Trophoblast cell (in vitro differentiated cells and primary cell): ENCODE results near the gene AMOTL2.

Experiments used
- DNase-seq, 2 donors: peaks; one replicate each; pipeline ENCODE4 v3.0.0-alpha.2; 2016
- H2AFZ ChIP-seq: 2 replicates; pipeline ENCODE4 v1.6.1; 2013; ENCODE audit warnings: low read length, moderate library complexity, mild to moderate bottlenecking; ENCODE audit not compliant: insufficient read depth, poor library complexity
- H2AK5ac ChIP-seq: 2 replicates; pipeline ENCODE4 v1.6.1; 2013; ENCODE audit warnings: mild to moderate bottlenecking, low read length
- H2BK120ac ChIP-seq: 2 replicates; pipeline ENCODE4 v1.6.1; 2013; ENCODE audit warnings: low read length, mild to moderate bottlenecking, moderate library complexity; ENCODE audit not compliant: insufficient read depth, poor library complexity
- H2BK12ac ChIP-seq: 2 replicates; pipeline ENCODE4 v1.6.1; 2013; ENCODE audit warnings: mild to moderate bottlenecking, low read length, moderate library complexity
- H2BK5ac ChIP-seq: 2 replicates; pipeline ENCODE4 v1.6.1; 2013; ENCODE audit warnings: low read length, low read depth, moderate library complexity, mild to moderate bottlenecking; ENCODE audit not compliant: poor library complexity
- H3K14ac ChIP-seq: 2 replicates; pipeline ENCODE4 v1.6.1; 2013; ENCODE audit warnings: mild to moderate bottlenecking, low read length
- H3K18ac ChIP-seq: 2 replicates; pipeline ENCODE4 v1.6.1; 2013; ENCODE audit warnings: mild to moderate bottlenecking, low read length
- H3K23ac ChIP-seq: 2 replicates; pipeline ENCODE4 v1.6.1; 2013; ENCODE audit warnings: low read length
- H3K27ac ChIP-seq: 2 replicates; pipeline ENCODE4 v1.5.1; 2013; ENCODE audit warnings: low read depth, mild to moderate bottlenecking, inconsistent platforms, low read length, moderate library complexity
- H3K27me3 ChIP-seq: 2 replicates; pipeline ENCODE4 v1.6.1; 2013; ENCODE audit warnings: inconsistent platforms, mild to moderate bottlenecking, low read length, moderate library complexity; ENCODE audit not compliant: insufficient read depth
- H3K36me3 ChIP-seq, 2 experiments: 1 replicate in 1 of 2; 2 replicates in 1 of 2; pipeline ENCODE4 v1.6.1; 2013; ENCODE audit warnings: low read length in 2 of 2, mild to moderate bottlenecking in 2 of 2, moderate library complexity in 1 of 2; ENCODE audit not compliant: insufficient read depth in 2 of 2, control insufficient read depth in 1 of 2
- H3K4ac ChIP-seq: 2 replicates; pipeline ENCODE4 v1.6.1; 2013; ENCODE audit warnings: low read depth, mild to moderate bottlenecking, low read length, moderate library complexity
- H3K4me1 ChIP-seq, 2 experiments: 1 replicate in 1 of 2; 2 replicates in 1 of 2; pipeline ENCODE4 v1.6.1; 2013; ENCODE audit warnings: low read length in 2 of 2, mild to moderate bottlenecking in 2 of 2, moderate library complexity in 1 of 2; ENCODE audit not compliant: insufficient read depth in 2 of 2, control insufficient read depth in 1 of 2
- H3K4me2 ChIP-seq: 2 replicates; pipeline ENCODE4 v1.6.1; 2013; ENCODE audit warnings: inconsistent platforms, mild to moderate bottlenecking, low read length, moderate library complexity
- H3K4me3 ChIP-seq: 2 replicates; pipeline ENCODE4 v1.5.1; 2013; ENCODE audit warnings: mild to moderate bottlenecking, low read depth, low read length, inconsistent platforms
- H3K79me1 ChIP-seq: one replicate; pipeline ENCODE4 v1.6.1; 2013; ENCODE audit warnings: low read length
- H3K79me2 ChIP-seq: 2 replicates; pipeline ENCODE4 v1.6.1; 2013; ENCODE audit warnings: low read length, mild to moderate bottlenecking; ENCODE audit not compliant: control insufficient read depth, insufficient read depth, poor library complexity
- H3K9ac ChIP-seq: 2 replicates; pipeline ENCODE4 v1.6.1; 2013; ENCODE audit warnings: mild to moderate bottlenecking, low read length
- H3K9me3 ChIP-seq: 2 replicates; pipeline ENCODE4 v1.6.1; 2013; ENCODE audit warnings: low read depth, mild to moderate bottlenecking, control low read depth, inconsistent platforms, low read length; ENCODE audit not compliant: insufficient read depth
- H4K12ac ChIP-seq: 2 replicates; pipeline ENCODE4 v1.6.1; 2013; ENCODE audit warnings: low read depth, mild to moderate bottlenecking, low read length, moderate library complexity
- H4K8ac ChIP-seq: 2 replicates; pipeline ENCODE4 v1.6.1; 2013; ENCODE audit warnings: low read depth, mild to moderate bottlenecking, low read length, moderate library complexity
- H4K91ac ChIP-seq: one replicate; pipeline ENCODE4 v1.6.1; 2013; ENCODE audit warnings: low read depth, mild to moderate bottlenecking, low read length, moderate library complexity
- WGBS: extraction: QIAGEN DNeasy Blood & Tissue Kit; methylation state at CpG from one replicate; pipeline ENCODE4 v1.1.7; 2013; ENCODE audit warnings: missing lambda C conversion rate; ENCODE audit not compliant: insufficient read length, insufficient coverage; ENCODE audit errors: extremely low coverage; 5-methylcytosine and 5-hydroxymethylcytosine counted together

The AMOTL2 gene

DNA sequence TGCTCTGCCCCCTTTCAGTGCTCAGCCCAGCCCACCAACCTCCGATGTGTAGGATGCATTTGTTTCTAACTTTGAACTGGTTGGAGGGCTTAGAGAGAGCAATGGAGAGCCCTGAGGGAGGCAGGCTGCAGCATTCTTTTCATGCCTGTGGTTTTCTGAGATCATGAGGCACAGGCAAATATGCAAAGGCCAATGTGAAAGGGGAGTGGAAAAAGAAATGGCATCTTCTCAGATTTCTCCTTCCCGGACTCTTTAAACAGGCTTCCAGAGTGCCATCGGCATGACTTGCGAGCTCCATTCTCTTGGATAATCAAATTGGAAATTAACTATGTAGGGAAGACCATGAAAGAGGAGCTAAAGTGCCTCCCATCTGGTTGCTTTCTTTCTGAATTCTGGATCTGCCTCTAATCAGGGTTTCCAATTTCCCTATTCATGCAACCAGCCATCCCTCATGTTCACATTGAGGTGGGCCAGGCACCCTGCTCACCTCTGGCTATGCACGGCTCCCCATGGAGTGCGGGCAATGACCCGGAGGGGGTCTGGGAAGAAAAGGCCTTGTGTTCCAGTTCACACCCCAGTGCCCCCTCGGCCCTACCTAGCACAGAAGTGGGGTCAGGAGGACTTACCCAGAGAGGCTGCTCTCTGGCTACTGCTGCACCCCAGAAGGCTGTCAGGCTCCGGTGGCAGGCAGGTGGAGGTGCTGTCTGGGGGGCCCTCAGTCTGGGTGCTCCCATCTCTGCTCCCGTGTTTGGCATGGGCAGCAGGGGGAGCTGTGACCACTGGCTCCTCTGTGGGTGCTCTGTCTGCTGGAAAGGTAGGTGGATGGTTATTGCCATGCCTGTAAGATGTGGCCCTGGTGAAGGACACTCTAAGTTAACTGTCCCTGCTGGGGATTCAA, 16.1 kb downstream of the AMOTL2 start:
- no peak overlapping the region for H3K9ac ChIP-seq
- H3K36me3 ChIP-seq: peaks cover 81 to 86% of the 10 kb centered on the region in 2 experiments
- peak overlapping the region; percentile 78 for H3K4ac ChIP-seq
- peak overlapping the region; percentile 94 for H2BK5ac ChIP-seq
- no peak overlapping the region for H3K4me3 ChIP-seq
- peaks cover 2% of the 10 kb centered on the region for H3K9me3 ChIP-seq
- peaks cover 42 to 60% of the 10 kb centered on the region in 2 experiments for H3K4me1 ChIP-seq
- H3K79me1 ChIP-seq: peaks cover 57% of the 10 kb centered on the region
- H4K8ac ChIP-seq: peak overlapping the region; percentile 91
- peak overlapping the region; percentile 86 for H2BK12ac ChIP-seq
- H2BK120ac ChIP-seq: peak overlapping the region; percentile 96
- peak overlapping the region; percentile 37 for H3K4me2 ChIP-seq
- H3K79me2 ChIP-seq: peaks cover 16% of the 10 kb centered on the region
- H2AK5ac ChIP-seq: peak overlapping the region; percentile 92
- H3K14ac ChIP-seq: peak overlapping the region; percentile 91
- H3K27me3 ChIP-seq: no peaks in the 10 kb centered on the region
- peak; percentile 84 to 91 for DNase-seq
- H4K12ac ChIP-seq: peak overlapping the region; percentile 64
- no CpG with 5 or more reads among the region's 10 CpGs for WGBS
- peak overlapping the region; percentile 99 for H3K27ac ChIP-seq
- peak overlapping the region; percentile 93 for H3K18ac ChIP-seq
- peak overlapping the region; percentile 97 for H4K91ac ChIP-seq
- no peak overlapping the region for H3K23ac ChIP-seq
- peak overlapping the region; percentile 64 for H2AFZ ChIP-seq

DNA sequence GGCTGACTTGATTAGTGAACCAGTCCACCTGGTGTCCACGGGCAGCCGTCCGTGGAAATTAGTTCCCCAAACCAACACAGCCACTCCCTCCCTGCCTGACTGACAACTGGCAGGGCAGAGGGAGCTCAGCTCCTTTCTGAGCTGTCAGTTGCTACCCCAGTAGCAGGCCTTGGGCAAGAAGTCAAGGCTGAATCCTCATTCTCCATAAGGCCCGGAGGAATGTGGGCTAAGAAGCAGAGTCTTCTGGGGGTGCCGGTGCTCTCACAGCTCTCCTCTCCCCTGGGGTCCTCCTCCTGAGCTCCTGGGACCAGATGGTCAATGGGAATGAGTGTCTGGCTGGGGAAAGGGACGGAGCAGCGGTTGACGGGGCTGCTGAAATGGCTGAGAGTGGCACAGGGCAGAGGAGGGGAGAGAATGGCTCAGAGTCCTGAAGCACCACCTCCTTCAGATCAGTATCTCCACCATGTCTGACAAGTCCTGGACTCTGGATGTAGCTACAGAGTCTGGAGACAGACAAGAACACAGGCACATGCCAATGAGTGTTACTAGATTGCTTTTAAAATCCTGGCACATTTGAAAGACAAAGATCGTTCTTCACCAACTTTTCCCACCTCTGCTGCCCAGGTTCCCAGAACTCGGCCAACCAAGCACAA, 16.9 kb downstream of the AMOTL2 start:
- H2AK5ac ChIP-seq: peak overlapping the region; percentile 77
- H3K27me3 ChIP-seq: no peaks in the 10 kb centered on the region
- peak overlapping the region; percentile 94 for H2BK5ac ChIP-seq
- H3K14ac ChIP-seq: peak overlapping the region; percentile 90
- peak overlapping the region; percentile 41 for H2AFZ ChIP-seq
- peak overlapping the region; percentile 30 for H3K9ac ChIP-seq
- H3K79me1 ChIP-seq: peaks cover 57% of the 10 kb centered on the region
- peak overlapping the region; percentile 78 for H2BK120ac ChIP-seq
- peak overlapping the region; percentile 37 for H3K4me2 ChIP-seq
- peaks cover 74 to 78% of the 10 kb centered on the region in 2 experiments for H3K36me3 ChIP-seq
- H4K91ac ChIP-seq: peak overlapping the region; percentile 82
- peak; percentile 61 to 78 for DNase-seq
- peak overlapping the region; percentile 88 for H2BK12ac ChIP-seq
- whole genome bisulfite sequencing: no CpG with 5 or more reads among the region's 10 CpGs
- no peak overlapping the region for H3K4me3 ChIP-seq
- H4K8ac ChIP-seq: peak overlapping the region; percentile 91
- peaks cover 16% of the 10 kb centered on the region for H3K79me2 ChIP-seq
- peaks cover 38 to 59% of the 10 kb centered on the region in 2 experiments for H3K4me1 ChIP-seq
- peak overlapping the region; percentile 1 for H4K12ac ChIP-seq
- peak overlapping the region; percentile 77 for H3K4ac ChIP-seq
- H3K18ac ChIP-seq: peak overlapping the region; percentile 93
- no peak overlapping the region for H3K23ac ChIP-seq
- peak overlapping the region; percentile 99 for H3K27ac ChIP-seq
- peaks cover 2% of the 10 kb centered on the region for H3K9me3 ChIP-seq

DNA sequence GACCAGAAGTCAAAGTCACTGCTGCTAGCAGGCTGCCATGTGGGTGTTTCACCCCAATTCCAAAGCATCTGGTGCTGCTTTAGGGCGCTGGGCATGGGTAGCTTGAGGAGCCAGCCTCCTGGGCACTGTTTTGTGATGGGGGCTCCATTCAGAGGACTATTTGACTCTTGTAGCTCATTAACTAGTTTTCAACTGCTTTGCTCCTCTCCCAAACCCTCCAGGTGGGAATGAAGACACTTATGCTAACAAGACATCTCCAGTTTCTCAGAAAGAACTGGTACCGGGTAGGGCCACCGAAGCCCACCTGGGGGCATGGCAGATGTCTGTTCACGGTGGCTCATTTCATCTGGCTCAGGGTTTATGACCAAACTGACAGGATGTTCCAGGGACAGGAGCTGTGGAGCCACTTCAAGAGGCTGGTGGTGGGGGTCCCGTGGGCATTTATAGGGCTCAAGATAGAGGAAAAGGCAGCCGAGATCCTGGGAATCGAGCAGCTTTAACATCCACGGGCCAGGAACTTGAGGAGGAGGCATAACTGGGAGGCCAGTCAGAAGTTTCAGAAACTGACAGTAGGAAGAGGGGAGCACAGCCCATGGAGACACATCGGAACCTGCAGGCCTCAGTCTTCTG, 17.7 kb downstream of the AMOTL2 start:
- Histone ChIP-seq H2BK120ac (peak overlapping the region; percentile 78), H2AK5ac (peak overlapping the region; percentile 42), H3K27ac (peak overlapping the region; percentile 99), H4K12ac (peak overlapping the region; percentile 32), H3K14ac (peak overlapping the region; percentile 90), H3K27me3 (no peaks in the 10 kb centered on the region), H3K9me3 (peaks cover 2% of the 10 kb centered on the region), H3K23ac (no peak overlapping the region), H3K79me1 (peaks cover 53% of the 10 kb centered on the region), H2BK12ac (peak overlapping the region; percentile 88), H4K91ac (peak overlapping the region; percentile 82), H3K4me1 (peaks cover 38 to 54% of the 10 kb centered on the region in 2 experiments), H2AFZ (no peak overlapping the region), H3K18ac (peak overlapping the region; percentile 93), H4K8ac (peak overlapping the region; percentile 91), H3K36me3 (peaks cover 66 to 69% of the 10 kb centered on the region in 2 experiments), H3K4ac (peak overlapping the region; percentile 77), H2BK5ac (peak overlapping the region; percentile 94), H3K79me2 (peaks cover 16% of the 10 kb centered on the region), H3K9ac (no peak overlapping the region), H3K4me2 (no peak overlapping the region), H3K4me3 (no peak overlapping the region)
- WGBS: no CpG with 5 or more reads among the region's 9 CpGs
- DNase-seq: no peak

DNA sequence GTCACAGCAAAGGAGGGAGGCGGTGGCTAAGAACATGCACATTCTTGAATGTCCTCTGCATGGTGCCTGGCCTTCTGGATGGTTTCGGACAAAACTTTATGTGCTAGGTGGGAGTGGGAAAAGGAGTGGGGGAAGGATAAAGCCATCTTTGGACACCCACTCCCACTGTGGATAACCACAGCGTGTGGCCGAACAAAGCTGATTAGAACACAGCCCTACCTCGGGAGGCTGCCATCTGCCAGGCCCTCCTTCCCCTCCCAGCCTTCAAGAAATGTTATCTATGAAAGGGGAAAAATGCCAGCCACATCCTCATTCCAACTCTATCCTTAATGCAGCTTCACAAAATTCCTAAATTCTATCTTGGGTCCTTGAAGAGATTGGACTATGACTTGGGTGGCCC, 18.8 kb downstream of the AMOTL2 start:
- no peak overlapping the region for H3K4me3 ChIP-seq
- peak overlapping the region; percentile 43 for H4K8ac ChIP-seq
- H3K9me3 ChIP-seq: peaks cover 2% of the 10 kb centered on the region
- no peak overlapping the region for H4K12ac ChIP-seq
- H3K27me3 ChIP-seq: no peaks in the 10 kb centered on the region
- peak overlapping the region; percentile 85 for H2AK5ac ChIP-seq
- WGBS: no CpG with 5 or more reads among the region's 5 CpGs
- H3K14ac ChIP-seq: no peak overlapping the region
- no peak overlapping the region for H3K9ac ChIP-seq
- peaks cover 56% of the 10 kb centered on the region for H3K79me1 ChIP-seq
- peak overlapping the region; percentile 18 for H3K18ac ChIP-seq
- no peak overlapping the region for H3K4ac ChIP-seq
- H3K23ac ChIP-seq: no peak overlapping the region
- H3K36me3 ChIP-seq: peaks cover 56 to 58% of the 10 kb centered on the region in 2 experiments
- DNase-seq: peak in 1 of 2 donors; percentile 34
- H3K4me1 ChIP-seq: peaks cover 46 to 60% of the 10 kb centered on the region in 2 experiments
- peaks cover 17% of the 10 kb centered on the region for H3K79me2 ChIP-seq
- H4K91ac ChIP-seq: peak overlapping the region; percentile 67
- no peak overlapping the region for H3K4me2 ChIP-seq
- H2BK120ac ChIP-seq: peak overlapping the region; percentile 7
- no peak overlapping the region for H2AFZ ChIP-seq
- H2BK5ac ChIP-seq: peak overlapping the region; percentile 7
- H3K27ac ChIP-seq: peak overlapping the region; percentile 24
- peak overlapping the region; percentile 50 for H2BK12ac ChIP-seq
